HG02970 (cell line): ENCODE measurements around the gene PDXK.

ENCODE experiments used
- ATAC-seq: cut with Tn5 transposase; IDR thresholded peaks from one replicate; pipeline ENCODE4 v1.9.1; 2021; ENCODE audit warnings: mild to moderate bottlenecking, moderate library complexity, moderate number of reproducible peaks; ENCODE audit not compliant: unreplicated experiment, low FRiP score

Gene PDXK

GRCh38 chr21:43800566-43800965 lies 81.6 kb downstream of the PDXK start:
- ATAC-seq, result no peak

GRCh38 chr21:43801006-43801783 lies 82.3 kb downstream of the PDXK start:
- ATAC-seq, result no peak

DNA sequence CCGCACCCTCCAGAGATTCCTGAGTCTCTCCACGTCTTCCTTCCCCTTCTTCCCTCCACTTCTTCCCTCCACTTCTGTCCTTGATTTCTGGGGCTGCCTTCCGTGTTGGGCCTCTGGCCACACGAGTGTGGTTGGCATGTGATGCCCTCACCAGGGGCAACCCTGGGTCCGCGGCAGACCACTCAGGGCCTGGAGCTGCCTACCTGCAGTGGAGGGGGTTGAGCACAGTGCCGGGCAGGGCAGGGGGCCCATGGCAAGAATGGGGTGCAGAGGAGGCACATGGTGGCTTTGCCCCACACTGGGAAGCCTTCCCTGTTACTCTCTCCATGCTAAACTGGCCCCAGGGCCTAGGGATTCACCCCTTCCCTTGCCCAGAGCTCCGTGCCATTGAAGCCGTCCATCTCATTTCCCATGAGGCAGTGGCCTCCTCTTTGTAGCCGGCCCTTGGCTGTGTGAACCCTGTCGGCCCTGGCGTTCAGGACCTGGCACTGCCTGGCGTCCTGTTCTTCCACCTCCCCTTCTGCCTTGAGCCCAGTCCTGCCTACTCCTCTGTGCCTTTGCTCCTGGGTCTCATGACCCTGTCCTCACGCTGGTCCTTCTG lies 83.9 kb downstream of the PDXK start:
- ATAC-seq, result no peak

GRCh38 chr21:43803558-43804300 lies 84.8 kb downstream of the PDXK start:
- no peak for ATAC-seq

- ATAC-seq, result peak; percentile 63
Measured at GRCh38 chr21:43805275-43805800, 86.4 kb downstream of the PDXK start.

- ATAC-seq, result no peak
Measured at GRCh38 chr21:43806017-43806710, 87.2 kb downstream of the PDXK start.

GRCh38 chr21:43808367-43808766 lies 89.4 kb downstream of the PDXK start:
- no peak for ATAC-seq

- ATAC-seq, result no peak
Measured at GRCh38 chr21:43808832-43809251, 89.9 kb downstream of the PDXK start.

- no peak for ATAC-seq
Measured at GRCh38 chr21:43809346-43809799, 90.4 kb downstream of the PDXK start.

DNA sequence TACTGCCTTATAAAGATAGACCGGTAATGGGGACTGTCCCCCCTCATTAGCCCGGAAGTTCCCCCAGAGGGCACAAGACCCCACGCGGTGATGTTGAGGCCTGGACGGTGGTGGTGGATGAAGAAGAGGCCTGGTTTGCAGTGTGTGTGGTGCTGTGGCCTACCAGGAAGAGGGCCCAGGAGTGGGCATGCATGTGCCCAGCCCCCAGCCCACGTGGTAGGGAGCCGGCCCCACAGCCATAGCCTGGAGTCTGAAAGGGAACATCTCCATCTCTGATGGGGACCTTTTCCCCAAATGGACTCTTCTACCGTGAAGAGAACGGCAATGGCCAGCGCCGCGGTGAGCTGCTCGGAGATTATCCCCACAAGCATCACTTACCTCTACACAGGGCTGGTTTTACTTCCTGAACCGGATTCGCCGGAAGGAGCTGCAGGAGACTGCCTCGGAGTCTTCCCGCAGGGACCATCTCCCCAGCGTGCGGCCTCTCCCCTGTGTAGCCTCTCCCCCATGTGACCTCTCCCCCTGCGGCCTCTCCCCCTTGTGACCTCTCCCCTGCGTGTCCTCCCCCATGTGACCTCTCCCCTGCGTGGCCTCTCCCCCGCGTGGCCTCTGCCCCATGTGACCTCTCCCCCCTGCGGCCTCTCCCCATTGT lies 91.0 kb downstream of the PDXK start:
- ATAC-seq, result no peak

GRCh38 chr21:43810505-43811261 lies 91.8 kb downstream of the PDXK start:
- ATAC-seq, result no peak

- no peak for ATAC-seq
Measured at GRCh38 chr21:43811262-43812105, 92.6 kb downstream of the PDXK start.
